ENCODE data around the gene SH3BGR.

DNA sequence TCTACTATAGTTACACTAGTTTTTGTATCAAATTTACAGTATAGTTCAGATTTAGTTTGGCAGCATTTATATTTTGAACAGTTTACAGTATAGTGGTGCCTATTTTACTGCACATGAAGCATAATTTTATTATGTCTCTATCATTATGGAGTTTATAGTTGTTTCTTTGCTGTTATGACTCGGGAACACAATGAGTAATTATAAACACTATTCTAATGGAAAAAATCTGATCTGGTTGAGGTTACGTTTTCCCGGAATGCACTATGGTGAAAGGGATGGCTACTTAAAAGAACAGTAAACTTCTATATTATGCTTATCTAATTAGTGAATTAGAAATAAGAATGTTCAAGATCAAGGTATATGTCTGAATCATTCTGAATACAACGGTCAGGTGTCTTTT lies 16.8 kb upstream of the SH3BGR start:
- no peak for TF ChIP-seq POLR2A (IDR thresholded peaks at IDR 0.05)
- TF ChIP-seq, protein P1, sequence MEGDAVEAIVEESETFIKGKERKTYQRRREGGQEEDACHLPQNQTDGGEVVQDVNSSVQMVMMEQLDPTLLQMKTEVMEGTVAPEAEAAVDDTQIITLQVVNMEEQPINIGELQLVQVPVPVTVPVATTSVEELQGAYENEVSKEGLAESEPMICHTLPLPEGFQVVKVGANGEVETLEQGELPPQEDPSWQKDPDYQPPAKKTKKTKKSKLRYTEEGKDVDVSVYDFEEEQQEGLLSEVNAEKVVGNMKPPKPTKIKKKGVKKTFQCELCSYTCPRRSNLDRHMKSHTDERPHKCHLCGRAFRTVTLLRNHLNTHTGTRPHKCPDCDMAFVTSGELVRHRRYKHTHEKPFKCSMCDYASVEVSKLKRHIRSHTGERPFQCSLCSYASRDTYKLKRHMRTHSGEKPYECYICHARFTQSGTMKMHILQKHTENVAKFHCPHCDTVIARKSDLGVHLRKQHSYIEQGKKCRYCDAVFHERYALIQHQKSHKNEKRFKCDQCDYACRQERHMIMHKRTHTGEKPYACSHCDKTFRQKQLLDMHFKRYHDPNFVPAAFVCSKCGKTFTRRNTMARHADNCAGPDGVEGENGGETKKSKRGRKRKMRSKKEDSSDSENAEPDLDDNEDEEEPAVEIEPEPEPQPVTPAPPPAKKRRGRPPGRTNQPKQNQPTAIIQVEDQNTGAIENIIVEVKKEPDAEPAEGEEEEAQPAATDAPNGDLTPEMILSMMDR (IDR thresholded peaks at IDR 0.05): no peak

Measured in upper lobe of left lung (tissue), 4 donors.